ENCODE measurements around the gene RPLP2. TPM values are rescaled to one million over a fixed set of nuclear protein-coding genes. Genes with fewer than 3 reads are reported as not detected.

RPLP2 gene
- total RNA-seq, 1 experiment from 2014 or later, result 2,142 TPM

DNA sequence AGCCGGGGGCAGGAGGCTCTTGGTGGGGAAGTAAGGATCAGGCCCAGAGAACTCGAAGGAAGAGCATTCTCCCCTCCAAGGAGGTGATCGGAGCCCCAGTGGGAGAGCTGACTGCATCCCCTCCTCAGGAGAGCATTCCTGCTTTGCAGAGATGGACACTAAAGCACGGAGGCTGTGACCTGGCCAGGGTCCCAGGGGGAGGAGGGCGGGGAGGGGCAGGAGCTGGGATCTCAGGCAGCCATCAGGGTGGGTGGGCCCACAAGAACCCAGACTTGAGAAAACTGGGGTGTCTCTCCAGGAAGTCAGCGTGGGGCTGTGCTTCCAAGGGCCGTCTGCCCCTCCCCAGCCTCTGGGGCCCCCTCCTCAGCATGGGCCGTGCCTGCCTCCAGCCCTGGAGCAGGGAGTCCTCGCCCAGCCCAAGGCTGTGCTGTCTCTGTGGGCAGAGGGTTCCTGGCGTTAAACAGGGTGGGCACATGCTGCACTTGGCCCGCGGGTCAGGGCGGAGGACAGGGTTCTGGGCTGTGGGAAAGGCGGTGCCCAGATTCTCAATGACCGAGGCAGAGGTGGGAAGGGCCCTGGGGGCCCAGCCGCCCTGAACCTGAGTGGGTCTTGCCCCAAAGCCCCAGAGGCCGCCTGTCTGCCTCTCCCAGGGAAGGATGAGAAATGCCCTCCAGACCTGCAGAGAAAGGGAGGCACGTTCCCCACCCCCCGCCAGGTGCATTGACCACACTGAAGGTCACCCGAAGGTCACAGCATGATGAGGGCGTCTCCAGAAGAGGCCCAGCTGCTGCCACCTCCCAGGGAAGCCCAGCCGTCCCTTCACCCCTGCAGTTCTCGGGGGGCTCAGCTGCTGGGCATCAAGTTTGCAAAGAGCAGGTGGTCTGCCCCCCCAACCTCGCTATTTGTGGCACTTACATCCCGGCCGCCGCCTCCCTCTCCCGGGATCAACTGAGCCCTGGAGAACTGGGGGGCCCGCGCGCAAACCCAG is 20.5 kb upstream of the RPLP2 start:
- ChIA-PET POLR2A (interaction anchor here (0.7 to 1.0 kb wide), 2 partner anchors 10 to 20 kb away, joined by 3 read pairs; no protein-coding TSS in a partner anchor), CTCF (no interaction called here)
- H3K4me1 Mint-ChIP-seq (ENCODE audit: insufficient read depth, unreplicated experiment), result no peaks in the 10 kb centered on the region
- intact Hi-C loops (cut with micrococcal nuclease), result no loop called here
- DNase-seq (ENCODE audit: unreplicated experiment), result no peak
- H3K4me3 Mint-ChIP-seq (ENCODE audit: unreplicated experiment), result no peak overlapping the region
- TF ChIP-seq, protein P1, sequence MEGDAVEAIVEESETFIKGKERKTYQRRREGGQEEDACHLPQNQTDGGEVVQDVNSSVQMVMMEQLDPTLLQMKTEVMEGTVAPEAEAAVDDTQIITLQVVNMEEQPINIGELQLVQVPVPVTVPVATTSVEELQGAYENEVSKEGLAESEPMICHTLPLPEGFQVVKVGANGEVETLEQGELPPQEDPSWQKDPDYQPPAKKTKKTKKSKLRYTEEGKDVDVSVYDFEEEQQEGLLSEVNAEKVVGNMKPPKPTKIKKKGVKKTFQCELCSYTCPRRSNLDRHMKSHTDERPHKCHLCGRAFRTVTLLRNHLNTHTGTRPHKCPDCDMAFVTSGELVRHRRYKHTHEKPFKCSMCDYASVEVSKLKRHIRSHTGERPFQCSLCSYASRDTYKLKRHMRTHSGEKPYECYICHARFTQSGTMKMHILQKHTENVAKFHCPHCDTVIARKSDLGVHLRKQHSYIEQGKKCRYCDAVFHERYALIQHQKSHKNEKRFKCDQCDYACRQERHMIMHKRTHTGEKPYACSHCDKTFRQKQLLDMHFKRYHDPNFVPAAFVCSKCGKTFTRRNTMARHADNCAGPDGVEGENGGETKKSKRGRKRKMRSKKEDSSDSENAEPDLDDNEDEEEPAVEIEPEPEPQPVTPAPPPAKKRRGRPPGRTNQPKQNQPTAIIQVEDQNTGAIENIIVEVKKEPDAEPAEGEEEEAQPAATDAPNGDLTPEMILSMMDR (IDR thresholded peaks at IDR 0.05; ENCODE audit: unreplicated experiment), result no peak
- H3K9me3 Mint-ChIP-seq (ENCODE audit: unreplicated experiment), result no peaks in the 10 kb centered on the region
- H3K27me3 Mint-ChIP-seq (ENCODE audit: insufficient read depth, unreplicated experiment), result no peaks in the 10 kb centered on the region
- no peak overlapping the region for H3K27ac Mint-ChIP-seq (ENCODE audit: low read depth, unreplicated experiment)
- H3K36me3 Mint-ChIP-seq (ENCODE audit: insufficient read depth, unreplicated experiment), result peaks cover 12% of the 10 kb centered on the region
- no TSS peak for BruUV-seq (replicated peaks)

DNA sequence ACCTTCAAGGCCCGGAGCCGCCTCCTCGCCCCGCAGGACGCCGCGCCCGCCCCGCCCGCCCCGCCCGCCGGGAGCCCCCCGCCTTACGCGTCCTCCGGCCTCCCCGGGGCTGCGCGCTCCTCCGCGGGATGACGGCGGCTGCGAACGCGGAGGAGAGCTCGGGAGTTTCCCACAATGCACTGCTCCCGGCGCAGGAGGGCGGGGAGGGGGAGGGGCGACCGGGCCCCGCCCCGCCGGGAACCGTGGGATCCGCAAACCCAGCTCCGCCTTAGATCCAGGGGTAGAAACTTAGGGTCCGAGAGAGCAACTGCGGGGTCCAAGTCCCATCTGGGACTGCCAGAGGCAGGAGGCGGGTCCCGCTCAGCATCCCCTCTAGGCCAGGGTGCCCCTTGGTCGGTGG is 19.8 kb upstream of the RPLP2 start, which contains the start of gene CEND1:
TSS of gene CEND1 (minus strand) at position 148 of the 400 bp plus-strand sequence. CDS start 1,514 bp downstream, outside the sequence.
- POLR2A ChIA-PET, result interaction anchor here (0.7 to 1.0 kb wide), 3 partner anchors 19 to 94 kb away, joined by 3 read pairs; partner anchors contain the start of gene TMEM80
- intact Hi-C loops (cut with micrococcal nuclease), result no loop called here

DNA sequence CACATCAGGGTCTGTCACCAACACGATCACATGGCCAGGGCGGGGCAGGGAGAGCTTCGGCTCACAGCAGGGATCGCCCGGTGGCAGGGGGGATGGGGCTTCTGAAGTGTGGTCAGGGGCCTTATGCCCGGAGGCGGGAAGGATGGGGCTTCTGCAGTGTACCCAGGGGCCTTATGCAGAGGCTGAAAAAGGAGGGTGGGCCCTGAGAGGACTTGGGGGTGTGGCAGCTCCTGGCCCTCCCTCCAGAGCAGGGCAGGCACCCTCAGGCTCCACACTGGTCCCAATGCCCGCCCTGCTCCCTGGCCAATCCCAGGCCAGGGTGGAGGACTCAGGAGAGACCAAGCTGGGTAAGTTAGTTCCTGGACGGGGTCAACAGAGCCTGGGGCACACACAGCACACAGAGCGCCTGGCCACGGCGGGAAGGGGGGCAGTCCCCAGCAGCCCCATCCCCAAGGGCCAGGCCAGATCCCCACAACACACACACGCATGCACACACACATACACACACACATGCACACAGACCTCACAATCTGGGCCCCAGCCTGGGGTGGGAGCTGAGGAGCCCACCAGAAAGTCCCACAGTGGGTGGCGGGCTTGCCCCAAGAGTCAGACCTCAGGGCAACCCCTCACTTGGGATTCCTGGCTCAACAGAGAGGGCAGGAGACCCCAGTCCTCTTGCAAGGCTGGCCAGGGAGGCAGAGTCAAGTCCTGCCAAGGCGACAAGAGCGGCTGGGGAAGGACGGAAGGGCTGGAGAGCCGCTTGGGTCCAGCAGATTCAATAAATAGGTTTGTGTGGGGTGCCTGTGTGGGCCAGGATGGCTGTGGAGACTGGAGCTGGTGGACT is 18.8 kb upstream of the RPLP2 start:
- Mint-ChIP-seq H3K36me3 (ENCODE audit: insufficient read depth, unreplicated experiment) (peaks cover 20% of the 10 kb centered on the region), H3K27ac (ENCODE audit: low read depth, unreplicated experiment) (no peak overlapping the region), H3K27me3 (ENCODE audit: insufficient read depth, unreplicated experiment) (no peaks in the 10 kb centered on the region), H3K4me1 (ENCODE audit: insufficient read depth, unreplicated experiment) (no peaks in the 10 kb centered on the region), H3K9me3 (ENCODE audit: unreplicated experiment) (no peaks in the 10 kb centered on the region), H3K4me3 (ENCODE audit: unreplicated experiment) (no peak overlapping the region)
- TF ChIP-seq, protein P1 (IDR thresholded peaks at IDR 0.05; ENCODE audit: unreplicated experiment), result no peak
- BruUV-seq (replicated peaks), result TSS peak; percentile 57
- POLR2A ChIA-PET, result interaction anchor here (0.6 to 1.1 kb wide), 5 partner anchors 27 to 95 kb away, joined by 3 to 5 read pairs (median 3); partner anchors contain the start of gene TMEM80
- DNase-seq (ENCODE audit: unreplicated experiment), result no peak
- intact Hi-C loops (cut with micrococcal nuclease), result no loop called here
- CTCF ChIA-PET, result interaction anchor here (0.7 kb wide), 1 partner anchor 16 kb away, joined by 3 read pairs; no protein-coding TSS in a partner anchor

More for the DNA sequence above, 19.8 kb upstream of the RPLP2 start, which contains the start of gene CEND1:
- TF ChIP-seq, protein P1 (IDR thresholded peaks at IDR 0.05; ENCODE audit: unreplicated experiment), result no peak
- H3K36me3 Mint-ChIP-seq (ENCODE audit: insufficient read depth, unreplicated experiment), result peaks cover 15% of the 10 kb centered on the region
- CTCF ChIA-PET, result no interaction called here
- BruUV-seq (replicated peaks), result no TSS peak
- H3K4me1 Mint-ChIP-seq (ENCODE audit: insufficient read depth, unreplicated experiment), result no peaks in the 10 kb centered on the region
- H3K4me3 Mint-ChIP-seq (ENCODE audit: unreplicated experiment), result no peak within 1 kb of the TSS
- H3K27me3 Mint-ChIP-seq (ENCODE audit: insufficient read depth, unreplicated experiment), result no peaks in the 10 kb centered on the region
- no peaks in the 10 kb centered on the region for H3K9me3 Mint-ChIP-seq (ENCODE audit: unreplicated experiment)
- no peak within 1 kb of the TSS for H3K27ac Mint-ChIP-seq (ENCODE audit: low read depth, unreplicated experiment)
- no peak for DNase-seq (ENCODE audit: unreplicated experiment)
